ENCODE measurements around the gene REEP6. TPM values are rescaled to one million over a fixed set of nuclear protein-coding genes. Genes with fewer than 3 reads are reported as not detected.

REEP6 gene
- total RNA-seq, 1 donor from 2014 or later: 1.2 TPM

DNA sequence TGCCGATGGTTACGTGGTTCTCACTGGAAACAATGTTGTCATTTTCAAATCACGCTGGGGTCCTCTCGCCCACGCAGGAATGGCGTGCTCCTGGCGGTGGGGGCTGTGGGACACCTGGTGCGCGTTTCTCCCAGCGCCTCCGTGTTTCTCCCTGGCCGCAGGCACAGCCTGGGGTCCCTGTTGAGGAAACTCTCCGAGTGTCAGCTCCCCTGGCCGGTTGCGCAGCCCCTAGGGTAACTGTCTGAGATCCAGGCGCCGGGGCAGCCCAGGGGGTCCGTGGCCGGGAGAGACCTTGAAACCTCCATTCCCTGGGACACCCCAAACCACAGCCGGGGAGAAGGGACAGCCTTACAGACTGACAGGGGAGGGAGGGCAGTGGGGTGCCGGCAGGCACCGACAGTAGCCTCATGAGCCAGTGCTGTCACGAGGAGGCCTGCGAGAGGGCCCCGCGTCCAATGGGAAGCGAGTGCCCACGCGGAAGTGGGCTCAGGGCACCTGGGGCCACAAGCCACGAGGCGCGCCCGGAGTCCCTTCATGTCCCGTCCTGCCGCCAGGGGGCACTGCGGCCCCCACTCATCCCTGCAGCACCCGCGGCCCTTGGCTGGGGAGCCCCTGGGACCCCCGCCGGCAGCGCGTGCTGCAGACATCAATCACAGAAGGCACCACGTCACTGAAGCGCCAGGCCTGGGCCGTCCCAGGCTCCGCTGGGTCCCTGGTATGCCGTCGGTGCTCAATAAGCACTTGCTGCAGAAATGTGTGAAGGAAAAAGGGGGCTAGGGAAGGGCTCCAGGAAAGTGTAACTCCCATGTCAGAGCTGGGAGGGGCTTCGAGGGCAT lies 12.3 kb downstream of the REEP6 start:
- intact Hi-C loops (cut with DNase I): no loop called here
- Histone ChIP-seq H3K27ac (no peak overlapping the region), H3K4me1 (peaks cover 7% of the 10 kb centered on the region), H3K36me3 (no peaks in the 10 kb centered on the region), H3K4me3 (no peak overlapping the region), H3K27me3 (peaks cover 26% of the 10 kb centered on the region), H3K9me3 (no peaks in the 10 kb centered on the region)
- ATAC-seq (peak; percentile 45), DNase-seq (peak; percentile 82)
- TF ChIP-seq, protein P1, sequence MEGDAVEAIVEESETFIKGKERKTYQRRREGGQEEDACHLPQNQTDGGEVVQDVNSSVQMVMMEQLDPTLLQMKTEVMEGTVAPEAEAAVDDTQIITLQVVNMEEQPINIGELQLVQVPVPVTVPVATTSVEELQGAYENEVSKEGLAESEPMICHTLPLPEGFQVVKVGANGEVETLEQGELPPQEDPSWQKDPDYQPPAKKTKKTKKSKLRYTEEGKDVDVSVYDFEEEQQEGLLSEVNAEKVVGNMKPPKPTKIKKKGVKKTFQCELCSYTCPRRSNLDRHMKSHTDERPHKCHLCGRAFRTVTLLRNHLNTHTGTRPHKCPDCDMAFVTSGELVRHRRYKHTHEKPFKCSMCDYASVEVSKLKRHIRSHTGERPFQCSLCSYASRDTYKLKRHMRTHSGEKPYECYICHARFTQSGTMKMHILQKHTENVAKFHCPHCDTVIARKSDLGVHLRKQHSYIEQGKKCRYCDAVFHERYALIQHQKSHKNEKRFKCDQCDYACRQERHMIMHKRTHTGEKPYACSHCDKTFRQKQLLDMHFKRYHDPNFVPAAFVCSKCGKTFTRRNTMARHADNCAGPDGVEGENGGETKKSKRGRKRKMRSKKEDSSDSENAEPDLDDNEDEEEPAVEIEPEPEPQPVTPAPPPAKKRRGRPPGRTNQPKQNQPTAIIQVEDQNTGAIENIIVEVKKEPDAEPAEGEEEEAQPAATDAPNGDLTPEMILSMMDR (IDR thresholded peaks at IDR 0.05): peak; percentile 71

DNA sequence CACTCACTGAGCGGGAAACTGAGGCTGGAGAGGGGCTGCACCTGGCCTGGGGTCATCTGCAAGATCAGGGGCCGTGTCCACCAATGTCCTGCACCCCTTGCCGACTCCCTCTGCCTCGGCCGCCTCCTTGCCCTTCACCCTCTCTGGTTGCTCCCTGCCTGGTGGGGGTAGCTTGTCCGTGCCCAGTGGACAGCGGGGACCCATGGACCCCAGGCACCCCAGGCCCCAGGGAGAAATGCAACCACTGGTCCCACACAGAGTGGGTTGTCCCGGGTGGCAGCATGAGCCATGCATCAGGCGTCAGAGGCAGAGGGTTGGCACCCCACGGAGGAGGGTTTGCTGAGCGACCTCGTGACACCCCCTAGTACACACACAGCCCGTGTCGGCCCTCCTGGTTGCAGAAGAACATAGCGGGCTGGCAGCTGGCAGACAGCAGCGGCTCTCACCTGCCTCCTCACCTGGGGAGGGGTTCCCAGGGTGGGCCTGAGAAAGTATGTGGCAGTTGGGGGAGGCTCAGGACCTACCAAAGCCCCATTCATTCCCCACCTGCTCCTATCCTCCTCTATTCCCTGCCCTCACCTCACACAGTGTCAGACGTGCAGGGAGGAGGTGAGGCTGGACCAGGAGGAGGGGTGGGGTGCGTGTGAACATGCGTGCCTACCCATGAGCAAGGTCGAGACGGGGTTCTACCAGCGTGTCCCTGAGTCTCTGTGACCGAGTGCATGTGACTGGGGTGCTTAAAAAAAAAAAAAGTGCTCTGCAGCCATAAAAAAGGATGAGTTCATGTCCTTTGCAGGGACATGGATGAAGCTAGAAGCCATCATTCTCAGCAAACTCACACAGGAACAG lies 13.2 kb downstream of the REEP6 start:
- peaks cover 26% of the 10 kb centered on the region for H3K27me3 ChIP-seq
- ATAC-seq: no peak
- no peak overlapping the region for H3K27ac ChIP-seq
- no peak for DNase-seq
- H3K36me3 ChIP-seq: no peaks in the 10 kb centered on the region
- H3K4me1 ChIP-seq: peaks cover 7% of the 10 kb centered on the region
- intact Hi-C loops (cut with DNase I): no loop called here
- no peaks in the 10 kb centered on the region for H3K9me3 ChIP-seq
- H3K4me3 ChIP-seq: no peak overlapping the region
- TF ChIP-seq, protein P1 (IDR thresholded peaks at IDR 0.05): no peak

DNA sequence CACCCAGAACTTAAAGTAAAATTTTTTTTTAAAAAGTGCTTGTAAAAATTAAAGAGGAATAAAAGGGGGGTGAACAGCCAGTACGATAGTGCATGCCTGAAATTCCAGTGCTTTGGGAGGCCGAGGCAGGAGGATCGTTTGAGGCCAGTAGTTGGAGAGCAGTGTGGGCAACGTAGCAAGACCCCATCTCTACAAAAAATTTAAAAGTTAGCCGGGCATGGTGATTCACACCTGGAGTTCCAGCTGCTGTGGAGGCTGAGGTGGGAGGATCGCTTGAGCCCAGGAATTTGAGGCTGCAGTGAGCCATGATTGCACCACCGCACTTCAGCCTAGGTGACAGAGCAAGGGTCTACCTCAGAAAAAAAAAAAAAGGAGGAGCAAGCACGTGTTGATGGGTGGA lies 14.0 kb downstream of the REEP6 start:
- DNase-seq (no peak), ATAC-seq (no peak)
- Histone ChIP-seq H3K9me3 (no peaks in the 10 kb centered on the region), H3K4me3 (no peak overlapping the region), H3K4me1 (peaks cover 7% of the 10 kb centered on the region), H3K27ac (no peak overlapping the region), H3K36me3 (no peaks in the 10 kb centered on the region), H3K27me3 (peaks cover 26% of the 10 kb centered on the region)
- TF ChIP-seq, protein P1 (IDR thresholded peaks at IDR 0.05): no peak
- intact Hi-C loops (cut with DNase I): no loop called here

DNA sequence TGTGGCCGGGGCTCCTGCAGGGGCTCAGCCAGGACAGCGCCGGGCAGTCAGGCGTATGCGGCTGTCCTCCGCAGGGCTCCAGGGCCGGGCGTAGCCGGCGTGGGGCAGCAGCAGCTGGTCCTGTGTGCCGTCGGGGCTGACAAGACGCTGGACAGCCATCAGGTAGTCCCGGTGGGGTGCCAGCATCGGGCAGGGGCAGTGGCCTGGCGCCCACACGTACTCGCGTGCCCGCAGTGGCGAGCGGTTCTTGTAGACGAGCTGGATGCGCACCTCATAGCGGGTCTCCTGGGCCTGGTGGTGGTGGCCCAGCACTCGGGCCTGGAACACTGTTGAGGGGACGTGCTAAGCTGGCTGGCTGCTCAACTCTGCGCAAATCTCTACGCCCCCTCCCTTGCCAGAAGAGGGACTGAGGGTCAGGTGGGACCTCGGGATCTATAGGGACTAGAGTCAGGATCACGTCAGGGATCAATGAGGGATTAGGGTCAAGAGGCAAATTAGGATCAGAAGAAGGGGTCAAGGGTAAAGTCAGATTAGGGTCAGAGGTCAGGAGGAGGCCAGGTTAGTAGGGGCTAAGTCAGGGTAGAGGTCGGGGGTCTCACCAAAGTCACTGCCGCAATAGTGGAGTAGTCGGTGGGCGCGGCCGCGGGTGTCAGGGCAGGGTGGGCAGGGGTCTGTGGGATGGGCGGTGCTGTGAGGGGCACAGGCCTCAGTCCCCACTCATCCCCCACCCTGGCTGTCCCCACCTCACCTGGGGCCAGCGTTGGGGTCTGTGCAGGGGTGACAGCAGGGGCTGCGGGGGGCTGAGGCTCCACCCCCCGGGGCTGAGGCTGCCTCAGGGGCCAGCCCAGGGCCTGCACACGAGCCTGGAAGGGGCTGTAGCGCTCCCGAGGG lies 15.3 kb downstream of the REEP6 start:
- Histone ChIP-seq H3K27ac (no peak overlapping the region), H3K36me3 (no peaks in the 10 kb centered on the region), H3K4me3 (no peak overlapping the region), H3K9me3 (no peaks in the 10 kb centered on the region), H3K27me3 (peaks cover 34% of the 10 kb centered on the region), H3K4me1 (peaks cover 7% of the 10 kb centered on the region)
- TF ChIP-seq, protein P1 (IDR thresholded peaks at IDR 0.05): no peak
- no peak for DNase-seq
- no peak for ATAC-seq
- intact Hi-C loops (cut with DNase I): no loop called here

DNA sequence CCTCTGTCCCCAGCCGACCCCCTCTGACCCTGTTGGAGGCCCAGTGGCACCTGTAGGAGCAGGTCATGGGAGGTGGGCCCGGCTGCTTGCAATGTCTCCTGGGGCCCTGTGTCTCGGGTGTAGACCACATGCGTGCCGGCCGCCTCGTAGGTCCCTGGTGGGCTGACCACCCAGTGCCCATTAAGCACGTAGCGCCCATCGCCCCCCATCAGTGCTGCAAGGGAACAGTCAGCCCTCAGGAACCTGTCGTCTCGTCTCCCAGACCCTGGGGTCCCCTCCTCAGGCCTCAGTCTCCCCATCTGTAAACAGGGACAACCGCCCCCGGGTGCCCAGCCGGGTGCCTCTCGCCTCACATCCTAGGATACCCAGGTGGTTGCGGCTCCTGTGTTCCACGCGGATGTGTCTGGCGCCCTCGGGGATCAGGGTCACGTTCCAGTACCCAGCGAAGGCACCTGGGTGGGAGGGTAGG lies 16.2 kb downstream of the REEP6 start:
- intact Hi-C loops (cut with DNase I): no loop called here
- H3K9me3 ChIP-seq: no peaks in the 10 kb centered on the region
- TF ChIP-seq, protein P1 (IDR thresholded peaks at IDR 0.05): no peak
- no peaks in the 10 kb centered on the region for H3K36me3 ChIP-seq
- H3K27ac ChIP-seq: no peak overlapping the region
- DNase-seq: no peak
- peaks cover 7% of the 10 kb centered on the region for H3K4me1 ChIP-seq
- ATAC-seq: no peak
- H3K4me3 ChIP-seq: no peak overlapping the region
- peaks cover 42% of the 10 kb centered on the region for H3K27me3 ChIP-seq
